Activated T-cell treated with anti-CD3 and anti-CD28 coated beads, Interleukin-2, amount 50 U/mL, for 1 hour (primary cell): Measurements from ENCODE around the gene NPY2R.

Source experiments
- DNase-seq: peaks from one replicate; pipeline ENCODE4 v3.0.0-alpha.2; 2020

NPY2R gene, protein sequence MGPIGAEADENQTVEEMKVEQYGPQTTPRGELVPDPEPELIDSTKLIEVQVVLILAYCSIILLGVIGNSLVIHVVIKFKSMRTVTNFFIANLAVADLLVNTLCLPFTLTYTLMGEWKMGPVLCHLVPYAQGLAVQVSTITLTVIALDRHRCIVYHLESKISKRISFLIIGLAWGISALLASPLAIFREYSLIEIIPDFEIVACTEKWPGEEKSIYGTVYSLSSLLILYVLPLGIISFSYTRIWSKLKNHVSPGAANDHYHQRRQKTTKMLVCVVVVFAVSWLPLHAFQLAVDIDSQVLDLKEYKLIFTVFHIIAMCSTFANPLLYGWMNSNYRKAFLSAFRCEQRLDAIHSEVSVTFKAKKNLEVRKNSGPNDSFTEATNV

DNA sequence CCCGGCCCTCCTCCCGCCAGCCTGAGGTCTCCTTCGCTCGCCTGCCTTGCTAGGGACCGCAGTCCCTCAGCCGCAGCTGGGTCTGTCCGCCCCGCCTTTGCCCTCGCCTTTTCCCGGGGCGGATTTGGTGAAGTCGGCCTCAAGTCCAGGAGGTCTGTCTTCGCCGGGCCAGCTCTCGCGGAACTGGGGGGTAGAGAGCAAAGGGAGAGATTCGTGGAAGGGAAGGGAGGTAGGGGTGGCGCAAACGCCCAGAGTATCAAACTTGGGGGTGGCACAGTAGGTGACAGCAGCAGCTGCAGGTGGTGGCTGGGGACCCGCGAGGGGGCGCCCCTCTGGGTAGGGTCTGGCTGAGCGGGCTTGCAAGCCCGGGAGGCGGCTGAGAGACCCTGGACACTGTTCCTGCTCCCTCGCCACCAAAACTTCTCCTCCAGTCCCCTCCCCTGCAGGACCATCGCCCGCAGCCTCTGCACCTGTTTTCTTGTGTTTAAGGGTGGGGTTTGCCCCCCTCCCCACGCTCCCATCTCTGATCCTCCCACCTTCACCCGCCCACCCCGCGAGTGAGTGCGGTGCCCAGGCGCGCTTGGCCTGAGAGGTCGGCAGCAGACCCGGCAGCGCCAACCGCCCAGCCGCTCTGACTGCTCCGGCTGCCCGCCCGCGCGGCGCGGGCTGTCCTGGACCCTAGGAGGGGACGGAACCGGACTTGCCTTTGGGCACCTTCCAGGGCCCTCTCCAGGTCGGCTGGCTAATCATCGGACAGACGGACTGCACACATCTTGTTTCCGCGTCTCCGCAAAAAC lies at the start of gene NPY2R:
TSS of gene NPY2R (plus strand) at position 379 of the 797 bp plus-strand sequence. CDS start 5,304 bp downstream, outside the sequence.
- no peak for DNase-seq

DNA sequence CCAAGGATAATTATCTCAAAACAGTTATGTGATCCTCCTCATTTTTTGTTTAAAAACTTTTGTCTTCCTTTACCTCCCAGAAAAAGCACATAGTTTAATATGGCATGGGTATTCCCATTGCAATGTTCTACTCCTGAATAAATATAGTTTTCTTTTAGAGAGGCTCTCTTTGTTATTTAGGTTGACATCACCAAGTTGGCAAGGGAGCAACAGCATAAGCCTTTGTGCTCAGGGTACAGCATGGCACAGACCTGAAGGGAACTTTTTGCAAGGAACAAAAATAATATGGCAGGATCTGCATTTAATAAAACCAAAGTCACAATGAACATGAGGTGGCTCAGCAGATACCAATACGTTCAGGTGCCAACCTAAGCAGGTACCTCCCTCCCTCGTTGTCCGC lies 47.1 kb upstream of the NPY2R start:
- no peak for DNase-seq

DNA sequence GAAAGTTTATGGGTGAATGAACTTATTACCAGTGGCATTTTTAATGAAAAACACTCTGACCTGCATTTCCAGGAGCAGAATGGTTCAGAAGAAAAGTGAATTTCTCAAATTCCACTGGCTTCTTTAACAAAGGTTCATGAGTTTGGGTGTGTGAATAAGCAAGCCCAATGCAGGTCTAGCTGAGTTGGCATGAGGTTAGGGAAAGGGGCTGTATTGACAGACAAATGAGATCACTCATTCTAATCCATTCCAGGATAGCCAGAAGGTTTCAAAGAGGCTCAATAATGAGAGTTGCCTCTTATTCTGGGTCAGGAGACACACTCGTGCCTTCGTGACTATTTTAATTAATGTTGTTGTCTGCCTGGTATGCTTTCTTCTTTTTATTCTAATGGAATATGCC lies 43.7 kb upstream of the NPY2R start:
- DNase-seq, result no peak

DNA sequence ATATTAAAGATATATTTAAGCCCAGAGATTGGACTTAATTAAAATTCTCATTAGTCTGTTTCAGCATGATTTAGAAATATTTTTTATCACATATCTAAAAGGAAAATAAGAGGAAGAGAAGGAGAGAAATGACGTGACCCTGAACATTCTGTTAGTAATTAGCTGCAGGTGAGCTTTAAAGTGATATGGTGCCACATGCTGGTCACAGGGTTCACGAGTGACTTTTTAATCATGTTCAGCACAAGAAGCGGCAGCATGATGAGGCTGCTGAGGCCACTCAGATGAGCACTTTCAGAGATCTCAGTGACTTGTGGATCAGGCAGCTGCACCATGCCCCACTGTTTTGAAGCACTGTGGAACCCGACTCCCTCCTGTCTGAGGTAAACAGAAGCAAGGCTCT lies 37.9 kb upstream of the NPY2R start:
- no peak for DNase-seq

DNA sequence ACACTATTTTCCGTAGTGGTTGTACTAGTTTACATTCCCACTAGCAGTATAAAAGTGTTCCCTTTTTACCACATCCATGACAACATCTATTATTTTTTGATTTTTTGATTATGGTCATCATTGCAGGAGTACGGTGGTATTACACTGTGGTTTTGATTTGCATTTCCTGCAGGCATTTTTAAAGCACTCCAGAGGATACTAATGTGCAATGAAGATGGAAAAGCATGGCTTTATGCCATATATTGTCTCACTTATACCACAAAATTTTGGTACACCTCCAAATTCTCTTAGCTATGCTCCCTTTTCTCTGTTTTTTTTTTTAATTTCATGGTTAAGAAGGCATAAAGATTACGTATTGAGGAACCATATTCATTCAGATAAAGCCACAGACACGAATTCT lies 35.1 kb upstream of the NPY2R start:
- DNase-seq, result no peak

DNA sequence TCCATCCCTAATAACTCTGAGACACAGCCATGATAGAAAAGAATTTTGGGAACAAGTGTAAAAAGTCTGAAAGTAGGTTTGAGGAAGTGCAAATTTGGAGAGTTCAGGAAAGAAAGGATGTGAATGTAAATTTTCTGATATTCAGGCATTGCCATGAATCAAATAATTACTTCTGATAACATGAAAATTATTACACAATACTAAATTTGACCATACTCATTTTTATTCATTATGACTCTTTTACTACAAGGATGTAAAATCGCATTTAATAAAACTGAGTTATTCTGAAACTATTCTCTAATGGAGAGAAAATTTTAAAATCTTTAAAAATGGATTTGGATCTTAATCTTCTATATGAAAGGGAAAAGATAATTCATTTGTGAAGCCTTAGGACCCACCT lies 33.8 kb upstream of the NPY2R start:
- no peak for DNase-seq

DNA sequence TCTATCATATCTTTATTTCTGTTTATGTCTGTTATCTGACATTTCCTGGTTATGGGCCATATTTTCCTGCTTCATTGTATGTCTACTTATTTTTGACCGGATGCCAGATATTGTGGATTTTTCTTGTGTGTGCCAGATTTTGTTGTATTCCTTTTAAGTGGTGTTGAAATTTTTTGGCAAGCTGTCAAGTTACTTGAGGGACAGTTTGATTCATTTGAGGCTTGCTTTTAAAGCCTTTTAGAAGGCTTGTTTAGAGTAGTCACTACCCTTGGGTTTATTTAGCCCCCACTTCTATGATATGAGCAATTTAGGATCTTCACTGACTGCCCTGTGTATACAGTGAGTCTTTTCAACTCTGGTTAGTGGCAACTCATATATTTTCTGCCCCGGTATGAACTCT lies 29.2 kb upstream of the NPY2R start:
- DNase-seq, result no peak

DNA sequence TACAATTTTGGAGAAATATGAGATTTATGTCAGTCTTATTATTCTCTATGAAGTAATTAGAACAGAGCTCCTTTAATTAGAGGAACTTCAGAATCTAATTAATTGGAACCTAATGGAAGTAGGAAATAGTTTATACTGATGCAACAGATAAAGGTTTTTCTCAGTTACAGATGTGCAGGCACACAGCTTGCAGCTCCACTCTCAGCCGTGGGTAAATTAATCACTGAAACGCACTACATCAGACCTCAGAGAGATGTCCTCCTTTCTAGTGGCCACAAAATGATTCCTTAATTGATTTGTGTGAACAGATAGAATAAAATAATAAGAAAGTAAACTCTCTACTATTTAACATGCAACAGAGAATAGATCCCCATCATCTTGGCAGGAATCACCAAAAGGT lies 21.5 kb upstream of the NPY2R start:
- DNase-seq, result no peak

DNA sequence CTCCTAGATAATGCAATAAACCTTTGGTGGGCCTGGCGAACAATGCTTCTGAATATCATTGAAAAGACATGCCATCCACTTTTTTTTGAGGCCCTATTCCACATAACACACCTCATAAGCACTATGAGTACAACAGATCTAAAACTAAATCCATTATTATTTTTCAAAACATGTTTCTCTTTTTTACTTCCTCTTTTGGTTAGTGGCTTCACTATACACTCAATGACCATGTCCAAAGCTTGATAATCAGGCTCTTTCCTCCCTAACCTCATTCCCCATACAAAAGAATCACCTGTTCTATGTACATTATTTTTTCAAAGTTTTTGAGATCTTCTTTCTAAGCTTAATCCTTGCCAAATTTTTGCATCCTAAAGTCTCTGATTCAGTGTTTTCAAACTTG lies 20.4 kb upstream of the NPY2R start:
- no peak for DNase-seq

DNA sequence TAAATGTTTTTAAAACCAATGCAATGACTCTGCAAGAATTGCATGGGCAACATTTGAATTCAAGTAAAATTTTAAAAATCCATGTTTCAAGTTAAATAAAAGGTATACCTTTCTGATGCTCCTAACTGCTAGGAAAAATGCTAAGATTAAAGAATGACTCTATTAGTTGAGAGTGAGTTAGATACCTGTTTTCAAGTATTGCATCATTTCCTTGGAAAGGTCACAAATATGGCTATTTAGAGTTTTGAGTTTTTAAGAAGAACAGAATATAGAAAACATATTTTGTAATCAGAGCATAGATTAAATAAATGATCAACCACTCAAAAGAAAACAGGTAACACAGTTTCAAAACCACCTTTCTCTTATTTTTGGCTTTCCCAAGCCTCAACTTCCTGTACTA lies 18.3 kb upstream of the NPY2R start:
- DNase-seq, result no peak

DNA sequence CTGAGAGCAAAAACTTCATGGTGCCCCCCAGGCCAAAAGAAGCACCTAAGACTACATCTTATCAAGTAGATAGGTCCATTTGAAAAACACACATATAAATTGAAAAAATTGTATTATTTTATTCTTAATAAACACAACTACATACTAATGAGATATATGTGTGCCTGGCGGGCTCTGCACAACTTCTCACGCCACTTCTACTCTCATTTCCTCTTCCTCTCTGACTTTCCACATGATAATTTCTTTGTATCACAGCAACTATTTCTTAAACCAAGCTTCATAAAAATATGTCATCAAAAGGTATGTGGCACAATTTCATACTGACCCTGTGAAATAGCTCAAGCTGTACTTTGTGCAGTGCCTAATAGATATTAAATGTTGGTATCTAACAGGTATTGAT lies 10.7 kb upstream of the NPY2R start:
- DNase-seq, result no peak

DNA sequence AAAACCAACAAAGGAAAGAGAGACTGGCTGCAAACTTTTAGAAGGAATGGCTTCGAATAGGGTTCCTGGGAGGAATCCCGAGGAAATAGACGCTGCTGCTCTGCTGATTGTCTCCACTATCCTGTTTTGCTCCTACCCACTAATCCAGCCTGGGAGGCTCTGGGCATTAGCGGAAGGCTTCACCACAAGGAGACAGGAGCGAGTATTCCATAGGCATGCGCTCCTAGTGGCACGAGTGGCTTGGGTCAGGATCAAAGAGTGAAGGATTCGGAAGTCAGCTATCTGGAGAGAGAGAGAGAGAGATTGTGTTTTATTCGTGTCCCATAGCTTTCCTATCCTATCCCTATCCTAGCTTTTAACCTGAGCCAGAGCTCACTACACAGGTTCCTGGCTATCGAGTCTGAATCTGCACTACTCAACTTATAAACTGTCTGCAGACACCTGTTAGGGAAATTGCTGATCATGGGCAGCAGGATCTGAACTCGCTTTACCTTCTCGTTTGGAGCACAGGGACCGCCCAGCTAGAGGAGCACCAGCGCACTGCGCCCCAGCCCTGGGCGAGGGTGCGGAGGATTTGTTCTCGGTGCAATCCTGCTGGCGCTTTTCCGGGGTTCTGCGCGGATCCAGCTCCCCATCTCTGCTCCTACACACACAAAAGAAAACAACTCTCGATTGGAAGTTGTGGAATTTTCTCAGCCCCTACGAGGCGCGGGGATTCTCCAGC lies 740 bp upstream of the NPY2R start:
- DNase-seq, result no peak

DNA sequence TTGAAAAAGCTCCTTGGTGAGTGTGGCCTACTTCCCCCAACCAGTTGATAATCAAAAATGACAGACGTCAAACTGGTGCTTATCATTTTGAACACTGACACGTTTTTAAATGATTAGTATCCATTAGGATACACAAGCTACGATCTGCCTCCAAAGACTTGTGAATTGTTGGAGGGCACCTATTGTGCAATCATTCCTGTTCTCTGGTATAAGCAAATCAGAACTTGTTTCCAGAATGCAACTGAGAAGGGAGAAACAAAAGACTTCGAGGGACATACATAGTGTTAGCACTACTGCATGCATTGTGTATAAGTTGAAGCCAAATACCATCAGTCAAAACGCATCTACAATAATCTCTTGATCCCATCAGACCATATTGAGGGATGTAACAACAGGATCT lies 11.6 kb downstream of the NPY2R start:
- DNase-seq, result no peak

DNA sequence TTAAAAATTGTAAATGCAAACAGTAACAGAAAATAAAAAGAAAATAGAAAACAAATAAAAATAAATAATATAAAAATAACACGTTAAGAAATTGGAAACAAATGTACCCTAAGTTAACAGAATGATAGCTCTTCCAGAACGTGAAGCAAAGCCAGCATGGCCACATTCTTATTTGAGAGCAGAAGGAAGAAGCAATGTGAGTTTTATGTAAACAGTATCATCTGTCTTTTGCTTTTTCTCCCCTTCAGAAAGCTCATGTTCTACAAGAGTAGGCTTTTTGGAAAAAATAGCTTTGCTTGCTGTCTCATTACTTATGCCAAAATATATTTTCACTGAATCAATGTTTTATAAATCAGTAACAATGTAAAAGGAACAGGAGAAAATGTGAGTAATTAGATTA lies 18.7 kb downstream of the NPY2R start:
- DNase-seq, result no peak

DNA sequence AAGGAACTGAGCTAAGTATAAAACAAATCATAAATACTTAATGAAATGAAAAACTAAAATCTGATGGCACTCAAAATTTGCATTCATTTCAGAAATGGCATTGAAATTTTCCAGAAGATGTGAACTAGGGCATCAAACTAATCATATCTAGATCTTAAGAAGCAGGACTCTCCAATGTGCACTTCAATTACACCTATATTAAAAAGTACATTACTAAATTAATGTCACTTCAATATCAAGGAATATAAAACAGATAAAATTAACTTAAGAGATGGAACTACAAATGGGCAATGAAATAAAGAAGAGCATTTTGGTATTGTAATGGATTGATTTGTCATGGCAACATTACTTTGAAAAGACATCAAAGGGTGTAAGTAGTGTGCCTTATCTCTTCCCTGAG lies 20.3 kb downstream of the NPY2R start:
- no peak for DNase-seq

DNA sequence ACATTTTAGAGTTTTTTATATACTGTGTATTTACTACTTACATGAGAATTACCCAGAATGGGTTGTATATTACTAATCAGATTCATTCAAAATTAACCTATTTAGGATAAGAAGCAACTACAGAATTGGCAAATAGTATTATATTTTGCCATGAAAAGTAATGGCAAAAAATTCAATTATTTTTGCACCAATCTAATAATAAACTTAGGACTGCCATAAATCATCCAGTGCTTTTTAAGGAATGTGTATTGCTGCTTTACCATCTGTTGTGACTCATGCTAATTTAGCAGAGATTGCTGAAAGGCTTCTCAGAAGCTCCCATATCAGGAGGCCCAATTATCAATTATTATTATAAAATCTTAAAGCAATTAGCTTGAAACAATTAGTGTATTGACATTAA lies 24.0 kb downstream of the NPY2R start:
- DNase-seq, result no peak

DNA sequence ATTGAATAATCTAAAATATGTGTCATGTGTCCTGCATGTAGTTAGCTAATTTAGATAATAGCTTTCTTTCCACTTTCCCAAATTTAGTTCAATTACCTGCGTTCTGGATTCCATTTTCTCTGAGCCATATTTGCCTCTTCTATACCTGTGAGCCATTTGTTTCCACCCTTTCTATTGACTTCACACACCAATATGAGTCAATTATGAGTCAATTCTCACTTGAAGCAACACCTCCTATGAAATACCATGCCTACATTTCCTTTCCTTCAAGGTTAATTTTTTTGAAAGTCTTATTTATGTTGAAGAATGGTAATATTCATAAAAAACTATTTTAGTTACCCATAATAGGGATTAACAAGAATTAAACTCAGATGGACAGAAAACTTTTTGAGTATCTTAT lies 25.8 kb downstream of the NPY2R start:
- DNase-seq, result no peak

DNA sequence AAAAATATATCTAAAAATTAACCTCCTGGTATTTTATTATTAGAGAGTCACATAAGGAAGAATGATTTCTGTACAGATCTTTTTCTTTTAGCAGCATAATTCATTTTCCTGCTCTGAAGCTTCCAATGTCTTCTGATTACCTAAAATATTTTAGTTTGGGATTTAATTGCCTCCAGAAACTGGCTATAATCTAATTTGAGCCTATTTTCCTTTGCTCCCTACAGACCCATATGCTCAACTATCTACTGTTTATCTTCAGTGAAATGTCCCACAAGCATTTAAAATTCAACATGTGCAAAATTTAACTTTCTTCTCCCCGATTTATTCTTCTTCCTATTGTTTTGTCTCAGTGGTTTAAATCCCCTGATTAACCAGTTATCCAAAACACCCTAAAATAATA lies 29.1 kb downstream of the NPY2R start:
- DNase-seq, result no peak

DNA sequence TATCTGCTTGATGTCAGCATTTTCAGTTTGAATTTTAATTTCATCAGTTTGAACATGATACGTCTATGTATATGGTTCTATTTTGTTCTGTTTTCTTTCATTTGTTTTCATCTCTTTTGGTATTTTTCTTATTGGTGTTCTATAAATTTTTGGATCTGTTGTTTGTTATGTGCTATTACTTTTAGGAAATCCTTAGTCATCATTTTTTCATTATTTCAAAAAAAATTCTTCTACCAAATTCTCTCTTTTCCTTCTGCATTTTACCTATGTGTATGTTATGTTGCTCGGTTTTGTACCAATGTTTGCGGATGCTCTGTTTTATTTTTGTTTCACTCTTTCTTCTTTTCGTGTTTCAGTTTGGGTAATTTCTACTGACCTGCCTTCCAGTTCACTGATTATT lies 32.8 kb downstream of the NPY2R start:
- DNase-seq, result no peak

DNA sequence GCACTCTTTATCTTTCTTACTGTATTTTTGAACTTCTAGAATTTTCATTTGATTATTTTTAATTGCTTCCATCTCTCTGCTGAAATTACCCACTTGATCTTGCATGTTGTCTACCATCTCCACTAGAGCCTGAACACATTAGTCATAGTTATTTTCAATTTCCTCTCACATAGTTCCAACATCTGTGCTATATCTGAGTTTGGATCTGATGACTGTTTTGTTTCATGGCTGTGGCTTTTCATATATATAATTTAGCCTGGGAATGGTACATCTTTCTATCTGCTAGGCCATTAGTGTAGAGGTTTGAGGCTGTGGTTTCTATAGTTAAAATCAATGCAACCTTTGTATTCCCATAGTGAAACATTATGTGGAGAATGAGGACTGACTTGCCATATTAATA lies 33.2 kb downstream of the NPY2R start:
- DNase-seq, result no peak

DNA sequence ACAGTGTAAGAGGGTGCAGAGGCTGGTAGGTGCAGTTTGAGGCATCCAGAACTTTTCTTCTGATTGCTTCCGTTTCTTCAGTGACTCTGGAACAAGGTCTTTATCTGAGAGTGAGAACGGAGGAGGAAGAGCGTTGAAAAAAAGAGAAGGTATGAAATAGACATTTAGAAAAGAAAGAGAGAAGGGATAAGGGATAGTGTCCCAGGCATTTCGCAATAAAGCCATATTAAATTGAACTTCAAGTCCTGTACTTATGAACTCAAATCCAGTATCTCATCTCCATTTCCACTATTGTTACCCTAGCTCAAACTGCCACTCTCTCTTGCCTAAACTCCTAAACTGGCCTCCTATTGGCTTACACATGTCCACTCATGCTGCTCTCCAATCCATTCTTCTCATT lies 36.7 kb downstream of the NPY2R start:
- DNase-seq, result no peak

DNA sequence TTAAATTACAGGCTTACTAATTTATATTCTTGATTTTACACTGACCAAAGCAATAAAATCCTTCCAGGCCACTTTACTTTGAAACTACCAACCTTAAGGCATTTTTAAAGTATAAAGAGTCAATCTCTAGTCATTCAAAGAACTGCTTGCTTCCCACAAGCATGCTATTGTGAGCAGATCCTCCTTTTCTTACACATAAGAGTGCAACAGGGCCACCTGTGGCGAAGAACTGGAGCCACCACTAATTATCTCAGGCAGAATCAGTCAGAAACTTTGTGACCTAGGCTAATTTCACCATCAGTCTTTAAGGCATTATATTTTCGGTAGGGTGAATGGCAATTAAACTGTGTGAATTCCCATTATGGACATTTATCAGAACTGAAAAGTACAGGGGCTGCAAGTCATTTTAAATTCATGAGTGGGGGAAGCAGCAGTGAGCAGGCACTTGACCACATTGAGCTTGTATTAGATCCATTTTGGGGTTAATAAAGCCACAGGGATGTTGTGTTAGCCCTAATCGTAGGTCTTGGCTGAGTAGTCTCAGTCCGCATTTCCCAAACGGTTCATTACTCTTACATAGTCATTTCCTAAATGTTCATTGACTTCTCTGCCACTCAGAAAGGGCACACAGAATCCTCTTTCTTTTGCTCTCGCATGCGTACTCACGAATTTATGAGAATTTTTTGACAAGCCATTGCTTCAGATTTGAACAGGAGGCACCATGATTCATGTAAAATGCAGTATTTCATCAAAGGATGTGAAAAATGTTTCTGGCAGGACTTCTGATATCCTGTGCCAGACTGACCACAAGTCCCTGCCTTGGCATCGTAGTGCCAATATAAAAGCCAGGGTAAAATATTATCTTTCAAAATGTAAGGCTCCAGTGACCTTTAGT lies 39.8 kb downstream of the NPY2R start:
- DNase-seq, result no peak
